Activated CD4-positive, alpha-beta T cell treated with anti-CD3 and anti-CD28 coated beads, Interleukin-2, Interleukin-4, amounts not matched to agents 100 ng/mL and 50 ng/mL, durations not matched to agents 16 hours and 8 hours (primary cell): ENCODE results near the gene GFI1.
"Not testable (repeated sequence)": the region's sequence is repeated elsewhere in the genome, so short reads cannot be mapped to it uniquely, and the experiment has no call there.

Experiments
- DNase-seq: peaks from one replicate; pipeline ENCODE4 v3.0.0-alpha.2; 2020; ENCODE audit warnings: low spot score

GFI1 gene

DNA sequence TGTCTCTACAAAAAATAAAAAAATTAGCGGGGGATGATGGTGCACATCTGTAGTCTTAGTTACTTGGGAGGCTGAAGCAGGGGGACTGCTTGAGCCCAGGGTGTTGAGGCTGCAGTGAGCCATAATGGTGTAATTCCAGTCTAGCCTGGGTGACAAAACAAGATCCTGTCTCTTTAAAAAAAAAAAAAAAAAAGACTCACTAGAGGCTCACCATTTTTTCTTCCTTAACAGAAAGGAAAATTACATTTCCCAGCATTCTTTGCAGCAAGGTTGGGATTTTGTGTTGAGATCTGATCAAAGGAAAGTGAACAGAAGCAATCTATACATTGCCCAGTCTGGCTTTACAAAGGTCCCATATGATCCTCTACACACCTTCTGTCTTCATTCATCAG is 21.5 kb downstream of the GFI1 start:
- no peak for DNase-seq

DNA sequence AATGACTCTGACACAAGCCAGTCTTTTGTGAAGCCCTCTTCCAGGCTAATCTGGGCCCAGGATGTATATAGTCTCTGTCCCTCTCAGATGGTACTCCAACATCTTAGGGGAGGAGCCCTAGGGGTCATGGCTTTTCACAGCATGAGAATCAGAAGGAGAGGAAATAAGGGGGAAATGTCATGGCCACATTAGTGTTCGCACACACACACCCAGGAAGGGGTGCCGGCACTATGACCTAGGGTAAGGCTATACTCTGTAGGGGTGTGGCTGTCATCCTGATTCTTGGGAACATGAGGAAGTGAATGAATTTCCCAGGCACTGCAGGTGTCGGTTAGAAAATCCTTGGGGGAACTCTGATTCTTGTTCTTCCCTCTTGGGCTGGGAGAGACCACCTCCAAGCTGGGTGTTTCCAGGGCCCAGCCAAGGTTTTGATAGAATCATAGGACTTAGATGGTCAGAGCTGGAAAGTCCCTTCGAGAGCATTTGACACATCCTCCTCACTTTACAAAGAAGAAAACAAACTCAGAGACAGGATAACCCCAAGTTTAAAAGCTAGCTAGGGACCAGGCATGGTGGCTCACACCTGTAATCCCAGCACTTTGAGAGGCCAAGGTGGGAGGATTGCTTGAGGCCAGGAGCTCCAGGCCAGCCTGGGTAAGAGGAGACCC is 22.0 kb downstream of the GFI1 start:
- no peak for DNase-seq

DNA sequence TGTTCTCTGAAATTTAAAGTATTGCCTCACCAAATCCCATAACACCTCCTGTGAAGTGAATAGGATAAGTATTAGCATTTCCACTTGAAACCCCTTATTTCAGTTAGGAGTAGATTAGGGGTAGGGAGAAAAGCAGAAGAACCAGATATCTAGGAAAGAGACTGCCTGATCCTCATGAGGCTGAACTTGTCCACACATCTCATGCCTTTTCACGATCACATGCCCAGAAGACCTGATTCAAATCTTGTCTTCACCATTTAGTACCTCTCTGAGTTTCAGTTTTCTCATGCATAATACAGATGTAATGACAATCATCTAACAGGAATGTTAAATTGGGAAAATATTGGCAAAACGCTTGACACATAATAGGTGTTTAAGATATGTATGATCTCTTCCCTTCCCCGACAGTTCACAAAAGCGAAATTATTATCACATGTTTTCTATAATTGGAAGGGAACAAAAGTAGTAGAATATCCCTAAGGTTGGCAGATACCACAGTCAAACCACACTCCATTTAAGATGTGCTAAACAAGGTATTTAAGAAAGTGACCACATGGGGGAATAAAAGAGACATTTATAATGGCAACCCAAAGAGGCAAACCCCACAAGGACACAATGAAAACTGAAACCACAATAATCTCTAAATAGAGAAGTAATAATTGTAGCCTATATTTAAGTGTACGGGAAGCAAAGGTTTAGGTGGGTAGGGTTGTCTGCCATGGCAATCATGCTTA is 25.2 kb downstream of the GFI1 start:
- no peak for DNase-seq

DNA sequence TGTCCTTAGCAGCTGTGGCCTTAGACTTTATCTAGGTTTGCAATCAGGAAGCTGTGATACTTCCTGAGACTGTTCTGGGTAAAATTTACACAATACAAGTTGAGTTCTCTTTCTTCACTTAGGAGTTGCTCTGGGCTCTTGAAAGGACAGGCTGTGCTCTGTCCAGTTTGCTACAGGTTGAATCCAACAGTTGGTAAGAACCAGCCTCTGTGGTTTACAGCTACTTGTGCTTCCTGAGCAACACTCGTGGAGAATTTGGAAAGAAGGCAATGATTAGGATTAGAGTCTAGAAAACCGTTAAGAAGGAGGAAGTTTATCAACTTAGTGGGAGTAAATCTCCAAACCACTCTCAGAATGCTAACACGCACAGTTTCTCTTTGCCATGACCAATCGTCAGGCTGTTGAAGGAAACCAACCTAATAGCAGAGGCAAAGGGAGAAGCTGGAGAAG is 26.8 kb downstream of the GFI1 start:
- DNase-seq: no peak

DNA sequence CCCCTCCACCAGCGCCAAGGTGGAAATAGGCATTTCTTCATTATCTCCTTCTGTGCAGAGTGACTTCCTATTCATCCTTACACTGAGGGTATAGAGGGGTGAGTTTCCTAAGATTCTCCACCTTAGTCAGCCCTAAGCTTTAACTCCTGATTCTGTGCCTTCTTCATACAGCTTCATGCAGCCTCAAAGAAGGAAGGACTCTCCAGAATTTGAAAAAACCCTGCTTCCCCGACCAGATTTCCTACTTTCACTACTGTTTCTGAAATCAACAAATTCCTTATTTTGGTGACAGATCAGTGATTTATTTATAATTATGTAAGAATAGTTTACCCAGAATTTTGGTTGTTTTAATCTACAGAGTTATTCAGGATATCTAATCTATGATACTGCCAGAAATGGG is 28.6 kb downstream of the GFI1 start:
- no peak for DNase-seq

DNA sequence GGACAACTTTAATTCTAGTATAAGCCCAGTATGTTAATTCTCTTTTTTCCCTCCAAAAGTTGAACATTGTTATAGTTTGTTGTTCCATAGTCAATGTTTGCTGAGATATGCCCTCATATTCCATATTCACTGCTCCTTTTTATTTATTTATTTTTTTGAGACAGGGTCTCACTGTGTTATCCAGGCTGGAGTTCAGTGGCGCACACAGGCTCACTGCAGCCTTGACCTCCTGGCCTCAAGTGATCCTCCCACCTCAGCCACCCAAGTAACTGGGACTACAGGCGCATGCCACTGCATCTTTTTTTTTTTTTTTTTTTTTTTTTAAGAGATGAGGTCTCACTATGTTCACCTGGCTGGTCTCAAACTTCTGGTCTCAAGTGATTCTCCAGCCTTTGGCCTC is 38.7 kb downstream of the GFI1 start:
- no peak for DNase-seq

DNA sequence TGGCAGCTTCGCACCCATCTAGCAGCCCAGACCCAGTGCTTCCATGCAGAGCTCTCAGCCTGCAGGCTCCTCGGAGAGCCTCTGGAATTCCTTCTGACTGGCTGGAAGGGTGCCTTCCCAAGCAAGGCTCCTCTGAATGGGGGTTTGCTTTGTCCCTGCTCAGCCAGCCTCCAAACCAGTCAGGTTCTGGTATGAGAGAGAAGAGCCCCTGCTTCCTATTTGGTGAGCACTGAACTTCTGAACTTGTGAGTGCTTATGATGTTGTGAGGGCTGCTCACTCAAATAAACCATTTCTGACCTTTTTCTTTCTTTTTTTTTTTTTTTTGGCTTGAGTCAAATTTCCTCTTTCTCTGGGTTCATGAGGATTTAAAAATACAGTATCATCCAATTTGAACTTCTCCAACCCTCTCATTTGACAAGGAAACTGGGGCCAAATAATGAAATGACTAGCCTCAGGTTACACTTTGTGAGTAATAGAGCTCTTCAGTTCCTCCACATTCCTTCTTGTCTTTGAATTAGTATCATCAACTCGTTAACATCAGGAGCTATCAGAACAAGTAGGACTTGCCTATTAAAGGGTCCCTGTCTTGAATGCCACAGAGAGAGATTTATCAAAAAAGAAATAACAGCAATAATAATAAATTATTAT is 39.6 kb downstream of the GFI1 start:
- DNase-seq: no peak

DNA sequence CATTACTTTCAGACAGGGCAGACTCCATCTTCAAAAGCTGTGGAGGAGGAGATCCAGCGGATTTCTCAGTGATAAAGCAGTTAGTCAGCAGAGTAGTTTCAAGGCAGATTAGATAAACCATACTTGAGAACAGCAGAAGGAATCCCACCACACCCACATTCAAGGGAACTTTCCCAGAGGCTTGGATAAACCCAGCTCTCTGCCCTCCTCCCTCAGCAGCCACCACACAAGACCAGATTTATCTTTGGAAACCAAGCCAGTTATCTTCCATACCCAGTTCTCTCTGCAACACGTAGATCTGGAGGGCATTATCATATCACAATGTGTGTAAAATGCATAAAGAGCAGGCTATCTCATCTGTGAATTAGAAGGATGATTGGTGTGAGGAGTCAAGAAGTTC is 40.2 kb downstream of the GFI1 start:
- DNase-seq: no peak

DNA sequence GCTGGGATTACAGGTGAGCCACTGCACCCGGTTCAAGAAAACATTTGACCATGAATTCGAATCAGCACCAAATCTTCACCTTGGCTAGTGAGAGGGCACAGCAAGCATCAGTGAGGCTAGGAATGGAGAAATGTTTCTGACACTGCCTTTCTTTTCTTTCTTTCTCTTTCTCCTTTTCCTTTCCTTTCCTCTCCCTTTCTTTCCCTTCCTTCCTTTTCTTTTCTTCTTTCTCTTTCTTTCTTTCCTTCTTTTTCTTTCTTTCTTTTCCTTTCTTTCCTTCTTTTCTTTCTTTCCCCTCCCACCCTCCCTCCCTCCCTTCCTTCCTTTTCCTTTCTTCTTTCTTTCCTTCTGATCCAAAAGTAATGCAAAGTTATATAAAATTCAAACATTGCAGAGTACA is 40.9 kb downstream of the GFI1 start:
- DNase-seq: no peak

DNA sequence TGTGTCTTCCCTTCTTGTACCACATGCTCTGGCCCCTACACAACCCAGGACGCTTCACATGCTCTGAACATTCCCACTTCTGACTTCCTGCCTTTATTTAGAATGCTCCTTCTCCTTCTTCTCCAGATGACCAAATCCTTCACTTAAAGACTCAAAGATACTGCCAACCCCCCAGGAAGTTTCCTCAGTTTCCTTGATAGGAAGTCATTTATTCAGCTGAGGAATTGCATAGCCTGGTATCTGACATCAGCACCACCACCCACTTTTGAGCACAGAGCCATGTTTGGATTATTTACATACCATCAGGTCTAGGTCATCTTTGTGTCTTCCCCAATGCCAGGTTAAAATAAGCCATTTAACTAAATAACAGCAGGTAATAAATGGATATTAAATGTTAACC is 42.4 kb downstream of the GFI1 start:
- no peak for DNase-seq

DNA sequence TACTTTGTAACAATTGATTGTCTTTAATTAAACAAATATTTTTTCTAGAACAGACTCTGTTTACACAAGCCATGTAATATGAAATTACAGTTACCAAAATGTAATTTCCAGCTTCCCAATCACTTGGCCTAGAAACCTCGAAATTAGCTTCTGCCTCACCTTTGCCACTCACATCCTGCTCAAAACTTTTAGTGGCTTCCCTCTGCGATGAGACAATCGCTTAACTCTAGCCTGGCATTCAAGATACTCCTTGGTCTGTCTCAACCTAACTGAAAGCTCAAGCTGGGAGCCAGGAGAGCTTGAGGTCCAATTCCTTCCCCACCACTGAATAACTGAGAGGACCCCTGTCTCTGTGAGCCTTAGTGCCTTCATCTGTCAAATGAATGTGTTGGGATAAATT is 42.8 kb downstream of the GFI1 start:
- no peak for DNase-seq

DNA sequence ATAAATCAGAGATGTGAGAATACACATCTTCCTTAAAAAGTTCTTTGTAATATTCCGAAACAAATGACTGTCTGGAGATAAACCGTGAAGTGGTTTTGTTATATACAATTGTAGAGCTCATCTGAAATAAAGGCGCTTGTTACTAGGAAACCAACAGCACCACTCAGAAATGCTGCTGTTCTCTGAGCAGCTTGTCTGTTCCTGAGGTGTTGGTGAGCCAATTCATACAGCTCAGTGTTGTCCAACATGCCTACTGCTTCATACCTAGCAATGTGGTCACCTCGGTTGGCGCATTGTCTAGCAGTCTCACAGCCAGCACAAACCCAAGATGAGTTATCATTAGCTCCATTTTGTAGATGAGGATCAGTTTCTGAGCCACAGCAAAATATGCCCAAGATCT is 44.4 kb downstream of the GFI1 start:
- no peak for DNase-seq

DNA sequence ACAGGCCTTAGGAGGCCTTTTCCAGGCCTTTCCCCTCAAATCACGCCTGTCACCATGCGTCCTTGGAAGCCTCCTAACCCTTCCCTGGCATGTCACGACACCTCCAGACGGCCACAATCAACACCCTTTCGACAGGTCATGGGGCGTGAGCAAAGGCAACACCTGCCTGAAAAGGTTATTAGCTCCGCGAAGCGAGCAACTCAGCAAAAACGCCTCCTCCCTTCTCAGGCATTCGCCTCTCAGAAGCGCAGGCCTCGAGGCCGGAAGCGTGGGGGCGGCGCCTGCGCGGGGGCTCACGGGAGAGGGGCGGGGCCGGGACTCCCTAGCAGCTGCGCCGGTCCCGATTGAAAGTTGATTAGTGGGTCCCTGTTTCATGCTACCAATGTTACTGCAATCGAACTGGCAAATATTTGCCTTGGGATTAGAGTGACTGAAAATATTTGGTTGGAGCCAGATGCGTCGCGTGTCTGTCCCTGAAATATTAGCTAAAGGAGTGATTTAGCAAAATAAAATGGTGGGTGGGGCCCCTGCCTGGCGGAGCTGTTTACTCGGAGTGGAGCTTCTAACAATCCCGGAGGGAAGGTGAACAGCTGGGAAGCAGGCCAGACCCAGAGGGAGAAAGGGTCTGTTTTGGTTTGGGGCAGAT is 44.9 kb downstream of the GFI1 start:
- DNase-seq: no peak

DNA sequence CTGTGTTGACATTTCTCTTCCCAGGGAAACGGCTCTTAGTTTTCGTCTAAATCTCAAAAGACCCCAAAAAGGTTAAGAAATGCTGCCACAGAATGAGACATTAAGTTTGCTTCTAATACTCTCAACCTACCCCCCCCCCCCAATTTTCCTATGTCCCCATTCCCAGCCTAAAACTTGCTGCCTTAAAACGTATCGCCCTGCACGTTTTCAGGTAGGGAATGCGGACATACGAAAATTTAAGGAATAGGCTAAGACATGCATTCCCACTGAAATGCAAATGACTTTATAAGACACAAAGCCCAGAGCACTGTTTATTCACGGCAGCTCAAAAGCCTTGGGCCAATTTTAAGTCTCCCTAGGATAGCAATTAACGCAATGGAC is 45.4 kb downstream of the GFI1 start:
- DNase-seq: no peak

DNA sequence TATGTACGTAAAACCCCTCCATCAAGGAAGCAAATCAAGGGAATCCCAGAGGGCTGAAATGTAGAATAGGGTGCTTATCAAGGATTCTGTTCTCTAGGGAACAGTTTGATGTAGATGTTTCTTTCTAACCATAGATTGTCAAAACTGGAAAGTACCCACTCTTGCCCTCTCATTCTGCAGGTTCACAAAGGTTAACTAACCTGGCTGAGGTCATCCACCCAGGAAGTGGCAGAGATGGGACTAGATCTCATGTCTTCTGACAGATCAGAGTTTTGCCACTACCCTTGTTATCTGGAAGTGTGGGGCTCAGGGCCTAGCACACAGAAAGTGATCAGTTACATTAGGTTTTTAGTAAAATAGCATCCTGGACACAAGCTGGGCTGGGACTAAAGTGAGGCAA is 47.4 kb downstream of the GFI1 start:
- no peak for DNase-seq

DNA sequence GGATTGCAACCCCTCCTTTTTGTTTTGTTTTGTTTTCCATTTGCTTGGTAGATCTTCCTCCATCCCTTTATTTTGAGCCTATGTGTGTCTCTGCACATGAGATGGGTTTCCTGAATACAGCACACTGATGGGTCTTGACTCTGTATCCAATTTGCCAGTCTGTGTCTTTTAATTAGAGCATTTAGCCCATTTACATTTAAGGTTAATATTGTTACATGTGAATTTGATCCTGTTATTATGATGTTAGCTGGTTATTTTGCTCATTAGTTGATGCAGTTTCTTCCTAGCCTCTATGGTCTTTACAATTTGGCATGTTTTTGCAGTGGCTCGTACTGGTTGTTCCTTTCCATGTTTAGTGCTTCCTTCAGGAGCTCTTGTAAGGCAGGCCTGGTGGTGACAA is 52.2 kb downstream of the GFI1 start:
- not testable (repeated sequence) for DNase-seq

DNA sequence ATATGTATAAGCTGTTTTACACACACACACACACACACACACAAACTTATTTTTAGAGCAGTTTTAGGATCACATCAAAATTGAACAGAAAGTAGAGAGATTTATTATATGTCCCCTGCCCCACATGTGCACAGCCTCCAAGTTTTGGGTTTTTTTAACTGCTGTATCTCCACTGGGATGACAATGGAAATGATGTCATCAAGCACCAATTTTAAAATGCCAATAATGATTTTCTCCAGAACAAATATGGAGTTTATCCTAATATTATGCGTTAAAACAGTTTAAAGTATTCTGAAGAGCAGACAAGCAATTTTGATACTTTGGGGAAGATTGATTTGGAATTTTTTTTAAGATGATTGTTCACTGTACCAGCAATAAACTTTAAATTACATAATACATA is 56.7 kb downstream of the GFI1 start:
- no peak for DNase-seq

DNA sequence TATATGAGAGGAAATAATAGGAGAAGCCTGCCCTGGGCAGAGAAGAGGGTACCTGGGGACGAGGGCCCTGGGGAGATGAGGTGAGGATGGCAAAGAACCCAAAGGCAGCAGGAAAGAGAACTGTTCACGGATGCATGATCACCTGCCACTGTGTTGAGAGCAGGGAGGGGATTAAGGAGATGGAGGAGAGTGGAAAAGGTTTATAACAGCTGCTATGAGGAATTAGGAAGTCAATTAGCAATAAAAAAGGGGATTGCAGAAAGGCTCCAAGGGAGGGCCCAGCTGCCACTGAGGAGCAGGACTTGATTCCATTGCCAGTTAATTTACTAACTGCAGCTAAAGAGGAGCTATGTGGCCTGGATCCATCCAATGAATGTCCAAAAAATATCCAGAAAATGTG is 61.1 kb downstream of the GFI1 start:
- no peak for DNase-seq
